ENCODE measurements around the gene SEC61G. TPM values are rescaled to one million over a fixed set of nuclear protein-coding genes. Genes with fewer than 3 reads are reported as not detected.

SEC61G gene
- polyA plus RNA-seq, 2 of the 4 experiments (the other 2 are of a cell fraction), result 356 to 421 TPM

DNA sequence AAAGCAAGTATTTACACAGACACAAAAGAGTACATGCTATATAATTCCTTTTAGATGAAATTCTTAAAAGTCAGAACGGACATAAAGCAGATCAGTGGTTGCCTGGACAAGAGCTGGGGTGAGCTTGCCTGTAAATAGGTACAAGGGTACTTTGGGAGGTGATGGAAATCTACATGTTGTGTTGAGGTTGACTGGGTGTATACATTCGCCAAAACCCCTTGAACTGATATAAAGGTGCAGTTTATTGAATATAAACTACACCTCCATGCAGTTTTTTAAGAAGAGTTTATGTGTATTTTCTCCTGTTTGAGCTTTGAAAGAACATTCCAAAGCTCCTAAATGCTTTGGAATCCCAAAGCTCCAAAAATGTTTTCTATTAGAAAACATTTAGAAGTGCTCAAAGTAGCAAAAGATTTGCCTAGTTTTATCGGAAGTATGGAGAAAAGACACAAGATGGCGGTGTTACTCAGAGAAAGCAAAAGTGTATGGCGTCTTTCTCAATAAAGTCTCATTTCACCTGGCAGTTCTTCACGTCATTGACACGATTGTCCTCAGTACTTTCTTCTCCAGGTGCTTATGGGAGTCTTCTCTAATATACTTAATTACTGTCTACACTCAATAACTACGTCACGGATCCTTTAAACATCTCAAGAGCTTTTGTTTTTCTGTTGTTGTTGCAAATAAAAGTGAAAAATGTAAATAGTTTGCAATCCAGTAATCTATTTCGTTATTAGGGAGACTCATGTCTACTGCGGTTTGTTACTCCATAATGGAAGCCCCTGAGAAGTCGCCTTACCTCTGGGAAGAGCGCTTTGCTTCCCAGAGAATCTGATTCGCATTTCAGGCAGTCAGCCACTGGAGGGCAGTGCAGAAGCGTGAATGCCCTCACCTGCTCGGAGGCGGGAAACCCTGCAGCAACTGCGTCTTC lies 14.7 kb upstream of the SEC61G start:
- Histone ChIP-seq H3K4me1 (peaks cover 14% of the 10 kb centered on the region), H3K4me3 (peak overlapping the region; percentile 48), H3K4me2 (peak overlapping the region; percentile 90), H3K9me3 (no peaks in the 10 kb centered on the region), H3K27ac (peak overlapping the region; percentile 74 to 81)
- ChIA-PET POLR2A (interaction anchor here (1.0 to 1.9 kb wide), 2 partner anchors 15 to 481 kb away, joined by 5 to 10 read pairs; partner anchors contain the start of gene SEC61G), CTCF (interaction anchor here (0.7 to 33.9 kb wide), 120 partner anchors 8 to 1297 kb away, joined by 3 to 742 read pairs (median 5); partner anchors contain the start of genes EGFR and SEC61G)
- WGBS (ENCODE audit: missing lambda C conversion rate), result 6% methylated on average over 18 of the region's 18 CpGs
- no peak for TF ChIP-seq JUN (IDR thresholded peaks at IDR 0.05)
- TF ChIP-seq ZSCAN20 (CRISPR knock-in tag; IDR thresholded peaks at IDR 0.05), result no peak
- TF ChIP-seq, protein P1, sequence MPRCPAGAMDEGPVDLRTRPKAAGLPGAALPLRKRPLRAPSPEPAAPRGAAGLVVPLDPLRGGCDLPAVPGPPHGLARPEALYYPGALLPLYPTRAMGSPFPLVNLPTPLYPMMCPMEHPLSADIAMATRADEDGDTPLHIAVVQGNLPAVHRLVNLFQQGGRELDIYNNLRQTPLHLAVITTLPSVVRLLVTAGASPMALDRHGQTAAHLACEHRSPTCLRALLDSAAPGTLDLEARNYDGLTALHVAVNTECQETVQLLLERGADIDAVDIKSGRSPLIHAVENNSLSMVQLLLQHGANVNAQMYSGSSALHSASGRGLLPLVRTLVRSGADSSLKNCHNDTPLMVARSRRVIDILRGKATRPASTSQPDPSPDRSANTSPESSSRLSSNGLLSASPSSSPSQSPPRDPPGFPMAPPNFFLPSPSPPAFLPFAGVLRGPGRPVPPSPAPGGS (IDR thresholded peaks at IDR 0.05), result no peak
- no peak for TF ChIP-seq CEBPB (IDR thresholded peaks at IDR 0.05)
- TF ChIP-seq HOXA7 (CRISPR knock-in tag; IDR thresholded peaks at IDR 0.05), result no peak
- TF ChIP-seq MAFK (IDR thresholded peaks at IDR 0.05; ENCODE audit: partially characterized antibody), result no peak
- TF ChIP-seq HOXB13 (CRISPR knock-in tag; IDR thresholded peaks at IDR 0.05; ENCODE audit: low read depth), result no peak
- TF ChIP-seq, protein P2, sequence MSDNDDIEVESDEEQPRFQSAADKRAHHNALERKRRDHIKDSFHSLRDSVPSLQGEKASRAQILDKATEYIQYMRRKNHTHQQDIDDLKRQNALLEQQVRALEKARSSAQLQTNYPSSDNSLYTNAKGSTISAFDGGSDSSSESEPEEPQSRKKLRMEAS (IDR thresholded peaks at IDR 0.05), result peak; percentile 94
- TF ChIP-seq HOXB5 (CRISPR knock-in tag; IDR thresholded peaks at IDR 0.05), result no peak
- TF ChIP-seq ZNF302 (CRISPR knock-in tag; IDR thresholded peaks at IDR 0.05), result no peak
- no peak for TF ChIP-seq ESRRA (IDR thresholded peaks at IDR 0.05; ENCODE audit: borderline replicate concordance, low read length)
- TF ChIP-seq FOSB (CRISPR knock-in tag; IDR thresholded peaks at IDR 0.05), result no peak
- TF ChIP-seq CBX8 (IDR thresholded peaks at IDR 0.05), result no peak
- peak; percentile 94 to 99 for TF ChIP-seq RAD21 (conservative IDR thresholded peaks at IDR 0.05 in 1 of 2, IDR thresholded peaks at IDR 0.05 in 1 of 2)
- TF ChIP-seq, protein P3, sequence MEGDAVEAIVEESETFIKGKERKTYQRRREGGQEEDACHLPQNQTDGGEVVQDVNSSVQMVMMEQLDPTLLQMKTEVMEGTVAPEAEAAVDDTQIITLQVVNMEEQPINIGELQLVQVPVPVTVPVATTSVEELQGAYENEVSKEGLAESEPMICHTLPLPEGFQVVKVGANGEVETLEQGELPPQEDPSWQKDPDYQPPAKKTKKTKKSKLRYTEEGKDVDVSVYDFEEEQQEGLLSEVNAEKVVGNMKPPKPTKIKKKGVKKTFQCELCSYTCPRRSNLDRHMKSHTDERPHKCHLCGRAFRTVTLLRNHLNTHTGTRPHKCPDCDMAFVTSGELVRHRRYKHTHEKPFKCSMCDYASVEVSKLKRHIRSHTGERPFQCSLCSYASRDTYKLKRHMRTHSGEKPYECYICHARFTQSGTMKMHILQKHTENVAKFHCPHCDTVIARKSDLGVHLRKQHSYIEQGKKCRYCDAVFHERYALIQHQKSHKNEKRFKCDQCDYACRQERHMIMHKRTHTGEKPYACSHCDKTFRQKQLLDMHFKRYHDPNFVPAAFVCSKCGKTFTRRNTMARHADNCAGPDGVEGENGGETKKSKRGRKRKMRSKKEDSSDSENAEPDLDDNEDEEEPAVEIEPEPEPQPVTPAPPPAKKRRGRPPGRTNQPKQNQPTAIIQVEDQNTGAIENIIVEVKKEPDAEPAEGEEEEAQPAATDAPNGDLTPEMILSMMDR (IDR thresholded peaks at IDR 0.05), result peak; percentile 93
- TF ChIP-seq SMC3 (IDR thresholded peaks at IDR 0.05), result peak; percentile 90; the same call in 2 of the 3 replicates
- TF ChIP-seq RFX5 (IDR thresholded peaks at IDR 0.05), result no peak
- TF ChIP-seq, protein P4, sequence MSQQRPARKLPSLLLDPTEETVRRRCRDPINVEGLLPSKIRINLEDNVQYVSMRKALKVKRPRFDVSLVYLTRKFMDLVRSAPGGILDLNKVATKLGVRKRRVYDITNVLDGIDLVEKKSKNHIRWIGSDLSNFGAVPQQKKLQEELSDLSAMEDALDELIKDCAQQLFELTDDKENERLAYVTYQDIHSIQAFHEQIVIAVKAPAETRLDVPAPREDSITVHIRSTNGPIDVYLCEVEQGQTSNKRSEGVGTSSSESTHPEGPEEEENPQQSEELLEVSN (IDR thresholded peaks at IDR 0.05; ENCODE audit: borderline replicate concordance, low read depth), result peak; percentile 97
- no peak for TF ChIP-seq KDM1A (IDR thresholded peaks at IDR 0.05; ENCODE audit: low read depth)
- TF ChIP-seq ZFP36 (IDR thresholded peaks at IDR 0.05; ENCODE audit: borderline replicate concordance, partially characterized antibody), result no peak
- no peak for TF ChIP-seq FOSL2 (IDR thresholded peaks at IDR 0.05)
- peak; percentile 4; the same call in 1 of the 2 replicates for TF ChIP-seq FOSL2 (CRISPR knock-in tag; IDR thresholded peaks at IDR 0.05)
- TF ChIP-seq KDM5A (IDR thresholded peaks at IDR 0.05), result peak; percentile 61; the same call in 1 of the 2 replicates
- DNase-seq (ENCODE audit: low read depth in 1 of 2, low spot score in 1 of 2), result peak; percentile 69 to 93
- FAIRE-seq, result peak; percentile 18
- ATAC-seq, result peak; percentile 96 to 98
